ENCODE measurements around the gene TRIM40. TPM values are rescaled to one million over a fixed set of nuclear protein-coding genes. Genes with fewer than 3 reads are reported as not detected.

The TRIM40 gene
- total RNA-seq, 1 donor from 2014 or later = not detected

Small RNA genes lying within 50 kb of the gene (small RNA-seq; reads per million reads assigned to genes)
- gene RF00554 = not detected

Other genes starting within 250 kb of the TRIM40 start
- gene HLA-A, start 193.6 kb upstream of the TRIM40 start, total RNA-seq = 46.6 TPM
- 13.9 TPM for gene POLR1H, start 74.9 kb upstream of the TRIM40 start, total RNA-seq
- gene PPP1R11, start 68.9 kb upstream of the TRIM40 start, total RNA-seq = 15.8 TPM
- not detected for gene RNF39, start 60.4 kb upstream of the TRIM40 start, total RNA-seq
- gene TRIM31, start 23.1 kb upstream of the TRIM40 start, total RNA-seq = not detected
- 0.31 TPM for gene TRIM10, start 25.1 kb downstream of the TRIM40 start, total RNA-seq
- gene TRIM15, start 27.4 kb downstream of the TRIM40 start, total RNA-seq = not detected
- gene TRIM26, start 77.3 kb downstream of the TRIM40 start, total RNA-seq = 12.8 TPM
- 10.0 TPM for gene TRIM39, start 190.8 kb downstream of the TRIM40 start, total RNA-seq
- 12.8 TPM for gene RPP21, start 209.0 kb downstream of the TRIM40 start, total RNA-seq